HCT116 (cell line): ENCODE results near the gene INTS2. TPM values are rescaled to one million over a fixed set of nuclear protein-coding genes. Genes with fewer than 3 reads are reported as not detected.
"Not testable (repeated sequence)": the region's sequence is repeated elsewhere in the genome, so short reads cannot be mapped to it uniquely, and the experiment has no call there.

Source experiments
- ATAC-seq: fragments of 200-7000 bp; cut with Tn5 transposase; 2 replicates; pipeline ENCODE4 v1.9.1; 2020; ENCODE audit warnings: mild to moderate bottlenecking, moderate library complexity
- BruUV-seq: library from RNA; stranded (reverse); fragments of 400-500 nt; replicated peaks from 2 replicates; lab custom pipeline; 2021; lab: Mats Ljungman, UMichigan
- CTCF ChIA-PET: fragments of 300-600 bp; sonication (Branson Sonifier 250); formaldehyde crosslinking; loops from one replicate; lab custom pipeline; 2021; ENCODE audit warnings: antibody characterized with exemption; lab: Charles Lee
- POLR2A ChIA-PET: fragments of 300-600, 350-600 bp; sonication (Branson Sonifier 250); formaldehyde crosslinking; loops from one replicate; lab custom pipeline; 2021; ENCODE audit warnings: antibody characterized with exemption; lab: Charles Lee
- RAD21 ChIA-PET, 2 experiments: fragments of 300-600 bp; sonication (Branson Sonifier 250); formaldehyde crosslinking; loops; one replicate each; lab custom pipeline; 2023; ENCODE audit warnings: low total read pairs in 2 of 2; ENCODE audit not compliant: uncharacterized antibody in 2 of 2, unreplicated experiment in 2 of 2, low non-redundant PET in 1 of 2; lab: Charles Lee
- DNase-seq: peaks from one replicate; pipeline ENCODE4 v3.0.0-alpha.2; 2010; ENCODE audit warnings: low read depth, low spot score
- H2AFZ ChIP-seq: fragments of 200-600 bp; shearing (Covaris generic), sonication (generic); 2 replicates; pipeline ENCODE4 v1.6.1; 2017; ENCODE audit warnings: low read depth, mixed run types, mixed read lengths, antibody characterized with exemption, low read length; ENCODE audit not compliant: poor library complexity, severe bottlenecking
- H3K27ac ChIP-seq: 2 replicates; pipeline ENCODE4 v1.5.1; 2012; ENCODE audit warnings: low read depth, low read length
- H3K27me3 ChIP-seq: fragments of 200-600 bp; sonication (generic); 2 replicates; pipeline ENCODE4 v1.6.1; 2016; ENCODE audit warnings: mixed run types, low read length, mixed read lengths; ENCODE audit not compliant: insufficient read depth
- H3K36me3 ChIP-seq, 2 experiments: fragments of 200-500 bp in 1 of 2; fragments of 200-600 bp in 1 of 2; sonication (Bioruptor generic) in 1 of 2; sonication (generic) in 1 of 2; 2 replicates each; pipeline versions ENCODE4 v1.5.1 to v1.6.1; 2014 to 2016; ENCODE audit warnings: low read length in 2 of 2, inconsistent platforms in 1 of 2, mixed read lengths in 1 of 2, mixed run types in 1 of 2; ENCODE audit not compliant: insufficient read depth in 2 of 2, control insufficient read depth in 1 of 2
- H3K4me1 ChIP-seq, 2 experiments: fragments of 200-600 bp in 1 of 2; sonication (generic) in 1 of 2; 2 replicates each; pipeline versions ENCODE4 v1.5.1 to v1.6.1; 2012 to 2017; ENCODE audit warnings: low read length in 2 of 2, inconsistent platforms in 1 of 2, mild to moderate bottlenecking in 1 of 2, mixed read lengths in 1 of 2, mixed run types in 1 of 2, moderate library complexity in 1 of 2; ENCODE audit not compliant: insufficient read depth in 2 of 2, control insufficient read depth in 1 of 2
- H3K4me2 ChIP-seq: fragments of 200-600 bp; sonication (generic); 2 replicates; pipeline ENCODE4 v1.6.1; 2017; ENCODE audit warnings: mixed run types, low read length, mixed read lengths
- H3K4me3 ChIP-seq, 2 experiments: fragments of 200-600 bp in 1 of 2; sonication (generic) in 1 of 2; replicated peaks in 1 of 2; 2 replicates each; pipeline ENCODE4 v1.5.1; 2011 to 2016; ENCODE audit warnings: low read length in 2 of 2, control low read depth in 1 of 2, low read depth in 1 of 2, mild to moderate bottlenecking in 1 of 2, mixed read lengths in 1 of 2, mixed run types in 1 of 2
- H3K79me2 ChIP-seq: fragments of 200-600 bp; sonication (generic); 2 replicates; pipeline ENCODE4 v1.6.1; 2017; ENCODE audit warnings: mild to moderate bottlenecking, mixed run types, low read length, moderate library complexity, mixed read lengths; ENCODE audit not compliant: insufficient read depth
- H3K9ac ChIP-seq: fragments of 200-600 bp; sonication (generic); 2 replicates; pipeline ENCODE4 v1.6.1; 2016; ENCODE audit warnings: low read length, mixed read lengths
- H3K9me2 ChIP-seq: fragments of 200-600 bp; sonication (generic), shearing (Covaris generic); 2 replicates; pipeline ENCODE4 v1.6.1; 2017; ENCODE audit warnings: mixed run types, mild to moderate bottlenecking, moderate library complexity; ENCODE audit not compliant: insufficient read depth
- H3K9me3 ChIP-seq, 2 experiments: fragments of 200-500 bp in 1 of 2; fragments of 200-600 bp in 1 of 2; sonication (Bioruptor generic) in 1 of 2; sonication (generic) in 1 of 2; 2 replicates each; pipeline ENCODE4 v1.6.1; 2014 to 2017; ENCODE audit warnings: low read length in 2 of 2, mixed read lengths in 2 of 2, inconsistent platforms in 1 of 2, low read depth in 1 of 2, mild to moderate bottlenecking in 1 of 2, mixed run types in 1 of 2, moderate library complexity in 1 of 2; ENCODE audit not compliant: control insufficient read depth in 1 of 2, insufficient read depth in 1 of 2
- H4K20me1 ChIP-seq: fragments of 200-600 bp; sonication (generic), shearing (Covaris generic); 2 replicates; pipeline ENCODE4 v1.6.1; 2017; ENCODE audit warnings: mixed run types, mild to moderate bottlenecking, moderate library complexity; ENCODE audit not compliant: insufficient read depth
- CEBPB ChIP-seq: IDR thresholded peaks from 2 replicates; pipeline ENCODE4 v1.6.1; 2012; ENCODE audit warnings: low read depth
- EGR1 ChIP-seq: IDR thresholded peaks from 2 replicates; pipeline ENCODE4 v1.6.1; 2012; ENCODE audit warnings: low read depth
- MAX ChIP-seq: IDR thresholded peaks from 2 replicates; pipeline ENCODE4 v1.6.1; 2012
- POLR2AphosphoS5 ChIP-seq: IDR thresholded peaks from 2 replicates; pipeline ENCODE4 v1.6.1; 2011; ENCODE audit warnings: mild to moderate bottlenecking, low read depth, low read length, moderate library complexity
- SP1 ChIP-seq: IDR thresholded peaks from 2 replicates; pipeline ENCODE4 v1.6.1; 2012; ENCODE audit warnings: low read depth
- ZNF274 ChIP-seq: fragments of 200-500 bp; sonication (Bioruptor generic); IDR thresholded peaks from 2 replicates; pipeline ENCODE4 v1.6.1; 2014; ENCODE audit warnings: mild to moderate bottlenecking, low read depth, low read length, inconsistent platforms
- intact Hi-C: fragments of 100-400 bp; cut with micrococcal nuclease; formaldehyde crosslinking; loops from 2 replicates; pipeline ENCODE4 v1.10.0; 2022
- total RNA-seq: library from RNA; stranded (reverse); gene quantifications from one replicate; pipeline ENCODE4 v1.2.1, GENCODE V29; 2021; ENCODE audit not compliant: unreplicated experiment
- TF ChIP-seq, protein P1 (sequence below), 3 experiments: fragments of 200-600 bp in 1 of 3; sonication (generic) in 1 of 3; IDR thresholded peaks in 2 of 3; conservative IDR thresholded peaks in 1 of 3; 2 replicates each; pipeline ENCODE4 v1.5.1; 2012 to 2017; ENCODE audit warnings: low read depth in 2 of 3, low read length in 2 of 3, antibody characterized with exemption in 1 of 3, borderline replicate concordance in 1 of 3, control low read depth in 1 of 3, mild to moderate bottlenecking in 1 of 3, mixed read lengths in 1 of 3, mixed run types in 1 of 3, moderate library complexity in 1 of 3; ENCODE audit not compliant: insufficient read depth in 1 of 3

INTS2 gene
- total RNA-seq, 1 experiment from 2014 or later = 40.5 TPM

GRCh38 chr17:61895391-61895790 is 32.4 kb downstream of the INTS2 start:
- CTCF ChIA-PET = interaction anchor here (1.0 kb wide), 1 partner anchor 214 kb away, joined by 3 read pairs; no protein-coding TSS in a partner anchor
- no peaks in the 10 kb centered on the region for H3K9me2 ChIP-seq
- RAD21 ChIA-PET = no interaction called here
- BruUV-seq = no TSS peak
- no peak overlapping the region for H3K9ac ChIP-seq
- POLR2A ChIA-PET = no interaction called here
- TF ChIP-seq EGR1 (no peak), ZNF274 (no peak), SP1 (no peak), CEBPB (no peak), MAX (no peak), POLR2AphosphoS5 (no peak)
- TF ChIP-seq, protein P1, sequence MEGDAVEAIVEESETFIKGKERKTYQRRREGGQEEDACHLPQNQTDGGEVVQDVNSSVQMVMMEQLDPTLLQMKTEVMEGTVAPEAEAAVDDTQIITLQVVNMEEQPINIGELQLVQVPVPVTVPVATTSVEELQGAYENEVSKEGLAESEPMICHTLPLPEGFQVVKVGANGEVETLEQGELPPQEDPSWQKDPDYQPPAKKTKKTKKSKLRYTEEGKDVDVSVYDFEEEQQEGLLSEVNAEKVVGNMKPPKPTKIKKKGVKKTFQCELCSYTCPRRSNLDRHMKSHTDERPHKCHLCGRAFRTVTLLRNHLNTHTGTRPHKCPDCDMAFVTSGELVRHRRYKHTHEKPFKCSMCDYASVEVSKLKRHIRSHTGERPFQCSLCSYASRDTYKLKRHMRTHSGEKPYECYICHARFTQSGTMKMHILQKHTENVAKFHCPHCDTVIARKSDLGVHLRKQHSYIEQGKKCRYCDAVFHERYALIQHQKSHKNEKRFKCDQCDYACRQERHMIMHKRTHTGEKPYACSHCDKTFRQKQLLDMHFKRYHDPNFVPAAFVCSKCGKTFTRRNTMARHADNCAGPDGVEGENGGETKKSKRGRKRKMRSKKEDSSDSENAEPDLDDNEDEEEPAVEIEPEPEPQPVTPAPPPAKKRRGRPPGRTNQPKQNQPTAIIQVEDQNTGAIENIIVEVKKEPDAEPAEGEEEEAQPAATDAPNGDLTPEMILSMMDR (IDR thresholded peaks at IDR 0.05 in 2 of 3, conservative IDR thresholded peaks at IDR 0.05 in 1 of 3; ENCODE audit: borderline replicate concordance in 1 of 3, insufficient read depth in 1 of 3, low read depth in 2 of 3, low read length in 2 of 3) = no peak
- no peaks in the 10 kb centered on the region for H3K27me3 ChIP-seq
- H4K20me1 ChIP-seq = no peaks in the 10 kb centered on the region
- no peak overlapping the region for H3K4me3 ChIP-seq
- H3K79me2 ChIP-seq = no peaks in the 10 kb centered on the region
- no peaks in the 10 kb centered on the region for H3K9me3 ChIP-seq
- intact Hi-C loops = no loop called here
- DNase-seq = no peak
- no peak overlapping the region for H3K27ac ChIP-seq
- peaks cover 5 to 13% of the 10 kb centered on the region in 2 experiments; a peak in 3 of 4 replicates for H3K36me3 ChIP-seq
- ATAC-seq = no peak
- no peak overlapping the region for H3K4me2 ChIP-seq
- no peak overlapping the region for H2AFZ ChIP-seq
- no peaks in the 10 kb centered on the region for H3K4me1 ChIP-seq

DNA sequence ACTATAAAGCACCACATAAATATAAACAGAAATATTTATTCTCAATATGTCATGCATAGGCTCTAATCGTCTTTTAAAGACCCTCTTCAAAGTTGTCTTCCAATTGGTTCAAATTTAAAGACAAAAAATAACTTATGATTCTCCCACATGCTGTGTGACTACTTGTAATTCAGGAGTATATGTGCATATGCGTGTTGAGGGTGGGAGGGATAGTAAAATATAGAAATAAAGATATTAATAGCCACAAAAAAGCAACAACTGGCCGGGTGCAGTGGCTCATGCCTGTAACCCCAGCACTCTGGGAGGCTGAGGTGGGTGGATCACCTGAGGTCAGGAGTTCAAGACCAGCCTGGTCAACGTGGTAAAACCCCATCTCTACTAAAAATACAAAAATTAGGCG is 33.5 kb downstream of the INTS2 start:
- H3K4me3 ChIP-seq, H2AFZ ChIP-seq, H3K79me2 ChIP-seq, H3K9ac ChIP-seq, BruUV-seq, ATAC-seq, CTCF ChIA-PET, H3K4me2 ChIP-seq, DNase-seq, H3K9me2 ChIP-seq, H3K27me3 ChIP-seq, POLR2A ChIA-PET, intact Hi-C loops, H3K9me3 ChIP-seq, H4K20me1 ChIP-seq, H3K27ac ChIP-seq, H3K4me1 ChIP-seq, RAD21 ChIA-PET: not testable (repeated sequence)
- peaks cover 7 to 15% of the 10 kb centered on the region in 2 experiments for H3K36me3 ChIP-seq

GRCh38 chr17:61887733-61888132 is 40.0 kb downstream of the INTS2 start:
- BruUV-seq, H3K27ac ChIP-seq, RAD21 ChIA-PET, H4K20me1 ChIP-seq, intact Hi-C loops, DNase-seq, H2AFZ ChIP-seq, POLR2A ChIA-PET, H3K79me2 ChIP-seq, H3K27me3 ChIP-seq, H3K4me2 ChIP-seq, H3K9ac ChIP-seq, H3K9me2 ChIP-seq, CTCF ChIA-PET, H3K4me1 ChIP-seq, H3K9me3 ChIP-seq, H3K4me3 ChIP-seq, ATAC-seq: not testable (repeated sequence)
- peaks cover 19 to 26% of the 10 kb centered on the region in 2 experiments for H3K36me3 ChIP-seq
